GM19099 (cell line): Measurements from ENCODE around the gene HKDC1.

Source experiments
- POLR2A ChIP-seq: IDR thresholded peaks from 3 replicates; pipeline ENCODE4 v1.6.1; 2011; ENCODE audit warnings: low read depth; ENCODE audit not compliant: insufficient read length; ENCODE audit errors: extremely low read depth

Gene HKDC1

DNA sequence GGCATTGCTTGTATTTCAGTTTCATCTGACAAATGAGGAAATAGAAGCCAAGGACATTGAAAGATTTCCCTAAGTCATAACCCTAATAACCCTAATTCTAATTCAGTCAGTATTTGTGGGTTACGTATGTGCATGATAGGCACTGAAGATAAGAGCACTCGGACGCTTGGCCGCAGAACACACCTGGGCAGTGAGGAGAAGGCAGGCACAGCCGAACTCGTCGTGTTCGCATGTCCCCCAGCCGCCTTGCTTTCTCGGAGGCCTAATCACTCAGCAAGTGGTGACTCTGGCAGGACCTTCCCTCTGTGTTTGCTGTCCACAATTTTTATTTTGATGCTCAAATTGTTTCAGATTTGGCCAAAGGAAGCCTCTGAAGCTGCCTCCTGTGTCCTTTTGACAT lies 23.7 kb downstream of the HKDC1 start:
- TF ChIP-seq POLR2A: no peak

- no peak for TF ChIP-seq POLR2A
Measured at GRCh38 chr10:69246036-69246435, 25.9 kb downstream of the HKDC1 start.

GRCh38 chr10:69246581-69247312 lies 26.6 kb downstream of the HKDC1 start:
- TF ChIP-seq POLR2A: no peak

GRCh38 chr10:69247313-69247710 lies 27.2 kb downstream of the HKDC1 start:
- no peak for TF ChIP-seq POLR2A

DNA sequence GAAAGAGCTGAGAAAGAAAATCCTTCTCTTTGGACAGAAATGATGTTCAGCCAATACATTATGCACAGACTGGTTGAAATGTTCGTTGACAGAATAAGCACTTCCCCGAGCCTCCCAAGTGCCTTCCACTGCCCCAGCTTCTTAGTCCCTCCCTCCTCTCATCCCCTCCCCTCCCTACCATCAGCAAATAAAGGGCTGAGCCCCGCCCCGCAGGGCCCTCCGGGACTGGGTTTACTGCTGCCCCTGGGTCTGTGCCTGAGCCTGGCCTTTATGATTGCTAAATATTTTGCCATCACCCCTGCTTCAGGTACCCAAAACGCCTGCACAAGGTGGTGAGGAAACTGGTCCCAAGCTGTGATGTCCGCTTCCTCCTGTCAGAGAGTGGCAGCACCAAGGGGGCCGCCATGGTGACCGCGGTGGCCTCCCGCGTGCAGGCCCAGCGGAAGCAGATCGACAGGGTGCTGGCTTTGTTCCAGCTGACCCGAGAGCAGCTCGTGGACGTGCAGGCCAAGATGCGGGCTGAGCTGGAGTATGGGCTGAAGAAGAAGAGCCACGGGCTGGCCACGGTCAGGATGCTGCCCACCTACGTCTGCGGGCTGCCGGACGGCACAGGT lies 28.1 kb downstream of the HKDC1 start:
- no peak for TF ChIP-seq POLR2A

GRCh38 chr10:69250041-69250440 lies 29.9 kb downstream of the HKDC1 start:
- no peak for TF ChIP-seq POLR2A

DNA sequence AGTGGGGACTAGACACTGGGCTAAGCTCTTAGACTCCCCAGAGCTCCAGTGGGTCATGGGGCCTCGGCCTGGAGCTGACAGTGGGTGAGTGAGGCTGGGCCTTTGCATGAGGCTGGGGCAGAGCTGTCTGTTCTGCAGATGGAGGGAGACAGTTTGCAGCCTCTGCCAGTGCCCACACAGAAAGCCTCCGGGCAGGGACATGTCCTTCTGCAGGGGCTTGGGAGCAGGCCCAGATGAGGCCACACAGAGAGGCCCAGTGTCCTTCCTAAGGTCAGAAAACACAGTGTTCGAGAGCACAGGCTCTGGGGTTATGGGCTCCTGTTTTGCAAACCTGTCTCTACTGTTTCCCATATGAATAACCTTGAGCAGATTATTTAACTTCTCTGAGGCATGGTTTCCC lies 33.0 kb downstream of the HKDC1 start:
- no peak for TF ChIP-seq POLR2A

- no peak for TF ChIP-seq POLR2A
Measured at GRCh38 chr10:69254877-69255276, 34.7 kb downstream of the HKDC1 start.

GRCh38 chr10:69259547-69260243 lies 39.6 kb downstream of the HKDC1 start:
- TF ChIP-seq POLR2A: no peak

DNA sequence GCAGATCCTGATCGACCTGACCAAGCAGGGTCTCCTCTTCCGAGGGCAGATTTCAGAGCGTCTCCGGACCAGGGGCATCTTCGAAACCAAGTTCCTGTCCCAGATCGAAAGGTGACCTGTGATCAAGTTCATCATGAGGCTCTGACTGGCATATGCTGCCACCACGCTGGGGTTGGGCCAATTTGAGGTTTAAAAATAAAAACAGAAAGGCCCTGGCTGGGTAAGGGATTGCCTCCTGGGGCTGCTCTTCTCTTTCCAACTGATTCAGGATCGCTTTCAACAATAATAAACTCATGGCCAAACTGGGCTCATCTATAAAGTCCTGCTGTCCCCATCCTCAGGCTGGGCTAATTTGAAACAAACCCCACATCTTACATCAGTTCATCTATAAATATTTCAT lies 41.1 kb downstream of the HKDC1 start:
- TF ChIP-seq POLR2A: no peak

GRCh38 chr10:69262292-69262751 lies 42.2 kb downstream of the HKDC1 start:
- no peak for TF ChIP-seq POLR2A

- TF ChIP-seq POLR2A: no peak
Measured at GRCh38 chr10:69265521-69265920, 45.4 kb downstream of the HKDC1 start.

DNA sequence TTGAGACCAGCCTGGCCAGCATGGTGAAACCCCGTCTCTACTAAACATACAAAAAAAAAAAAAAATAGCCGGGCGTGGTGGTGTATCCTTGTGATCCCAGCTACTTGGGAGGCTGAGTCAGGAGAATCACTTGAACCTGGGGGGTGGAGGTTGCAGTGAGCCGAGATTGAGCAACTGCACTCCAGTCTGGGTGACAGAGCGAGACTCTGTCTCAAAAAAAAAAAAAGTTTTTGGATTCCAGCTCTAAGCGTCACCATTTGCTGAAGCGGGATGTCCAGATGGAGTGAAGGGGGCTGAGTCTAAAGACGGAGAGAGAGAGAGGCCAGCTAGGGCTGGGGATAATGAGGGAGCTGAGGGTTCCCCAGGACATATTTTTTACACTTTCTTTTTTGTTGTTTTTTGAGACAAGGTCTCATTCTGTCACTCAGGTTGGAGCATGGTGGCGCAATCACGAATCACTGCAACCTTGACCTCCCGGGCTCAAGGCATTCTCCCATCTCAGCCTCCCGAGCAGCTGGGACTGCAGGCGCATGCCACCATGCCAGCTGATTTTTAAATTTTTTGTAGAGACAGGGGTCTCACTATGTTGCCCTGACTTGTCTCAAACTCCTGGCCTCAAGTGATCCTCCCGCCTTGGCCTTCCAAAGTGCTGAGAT lies 48.8 kb downstream of the HKDC1 start:
- TF ChIP-seq POLR2A: no peak

DNA sequence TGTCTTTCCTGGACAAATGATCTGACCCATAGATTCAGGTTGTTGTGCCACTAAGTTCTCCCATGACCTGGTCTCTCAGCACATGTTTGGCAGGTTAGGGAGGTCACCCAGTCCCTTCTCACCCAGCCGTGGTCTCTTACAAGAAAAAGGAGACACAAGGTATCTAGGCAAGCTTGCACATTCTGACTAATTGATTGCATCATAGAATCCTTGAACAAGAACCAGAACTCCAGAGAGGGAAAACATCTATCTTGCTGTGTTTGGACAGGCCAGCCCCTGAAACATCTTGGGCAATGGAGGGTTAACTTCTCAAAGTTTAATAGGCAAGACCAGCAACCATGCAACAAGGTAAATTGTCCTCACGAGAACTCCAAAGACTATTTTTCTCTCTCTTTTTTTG lies 49.6 kb downstream of the HKDC1 start:
- TF ChIP-seq POLR2A: no peak

GRCh38 chr10:69270990-69271389 lies 50.9 kb downstream of the HKDC1 start:
- no peak for TF ChIP-seq POLR2A

DNA sequence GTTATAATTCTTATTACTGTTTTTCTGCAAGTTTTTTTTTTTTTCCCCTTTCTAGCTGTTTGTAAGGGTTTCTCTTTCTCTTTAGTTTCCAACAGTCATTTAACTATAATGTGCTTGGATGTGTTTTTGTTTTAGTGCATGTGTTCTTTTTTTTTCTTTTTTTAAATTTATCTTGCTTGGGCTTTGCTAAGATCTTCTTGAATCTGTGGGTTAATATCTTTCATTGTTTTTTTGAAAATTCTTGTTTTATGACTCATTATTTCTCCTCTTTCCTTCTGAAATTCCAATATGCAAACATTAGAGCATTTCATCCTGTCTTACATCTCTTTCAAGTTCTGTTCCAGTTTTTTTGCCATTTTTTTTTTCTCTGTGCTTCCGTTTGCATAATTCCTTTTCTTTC lies 52.5 kb downstream of the HKDC1 start:
- TF ChIP-seq POLR2A: no peak

- TF ChIP-seq POLR2A: no peak
Measured at GRCh38 chr10:69275444-69275843, 55.3 kb downstream of the HKDC1 start.
